K562 (cell line): Measurements from ENCODE around the gene TAF1B.

ENCODE experiments used
- BHLHE40 ChIP-seq: IDR thresholded peaks from 2 replicates; pipeline ENCODE4 v1.6.1; 2011; ENCODE audit warnings: low read length, improper control_type of control experiment
- FOSL1 ChIP-seq: fragments of 200-800 bp; sonication (Bioruptor generic); conservative IDR thresholded peaks from 2 replicates; pipeline ENCODE4 v1.6.1; 2016; ENCODE audit warnings: missing genetic modification characterization, missing compliant biosample characterization
- GABPB1 ChIP-seq: sonication (generic); formaldehyde crosslinking; IDR thresholded peaks from 2 replicates; pipeline ENCODE4 v1.8.0; 2022; ENCODE audit warnings: mild to moderate bottlenecking, missing genetic modification reagents
- MTA2 ChIP-seq: fragments of 450-650 bp; IDR thresholded peaks from 2 replicates; pipeline ENCODE4 v1.6.1; 2016; ENCODE audit warnings: low read depth
- POLR2A ChIP-seq: fragments of 450-650 bp; conservative IDR thresholded peaks from 2 replicates; pipeline ENCODE4 v1.6.1; 2016
- ZC3H11A ChIP-seq: IDR thresholded peaks from 2 replicates; pipeline ENCODE4 v1.6.1; 2012; ENCODE audit warnings: low read depth, low read length, improper control_type of control experiment
- TF ChIP-seq, protein P1 (sequence below), 3 experiments: IDR thresholded peaks in 2 of 3; conservative IDR thresholded peaks in 1 of 3; 2 replicates each; pipeline ENCODE4 v1.5.1; 2011 to 2012; ENCODE audit warnings: low read length in 3 of 3, mild to moderate bottlenecking in 3 of 3, control low read depth in 2 of 3, improper control_type of control experiment in 1 of 3, inconsistent platforms in 1 of 3, low read depth in 1 of 3, mixed read lengths in 1 of 3, moderate library complexity in 1 of 3; ENCODE audit not compliant: insufficient read depth in 2 of 3

- TF ChIP-seq BHLHE40: no peak
- TF ChIP-seq, protein P1, sequence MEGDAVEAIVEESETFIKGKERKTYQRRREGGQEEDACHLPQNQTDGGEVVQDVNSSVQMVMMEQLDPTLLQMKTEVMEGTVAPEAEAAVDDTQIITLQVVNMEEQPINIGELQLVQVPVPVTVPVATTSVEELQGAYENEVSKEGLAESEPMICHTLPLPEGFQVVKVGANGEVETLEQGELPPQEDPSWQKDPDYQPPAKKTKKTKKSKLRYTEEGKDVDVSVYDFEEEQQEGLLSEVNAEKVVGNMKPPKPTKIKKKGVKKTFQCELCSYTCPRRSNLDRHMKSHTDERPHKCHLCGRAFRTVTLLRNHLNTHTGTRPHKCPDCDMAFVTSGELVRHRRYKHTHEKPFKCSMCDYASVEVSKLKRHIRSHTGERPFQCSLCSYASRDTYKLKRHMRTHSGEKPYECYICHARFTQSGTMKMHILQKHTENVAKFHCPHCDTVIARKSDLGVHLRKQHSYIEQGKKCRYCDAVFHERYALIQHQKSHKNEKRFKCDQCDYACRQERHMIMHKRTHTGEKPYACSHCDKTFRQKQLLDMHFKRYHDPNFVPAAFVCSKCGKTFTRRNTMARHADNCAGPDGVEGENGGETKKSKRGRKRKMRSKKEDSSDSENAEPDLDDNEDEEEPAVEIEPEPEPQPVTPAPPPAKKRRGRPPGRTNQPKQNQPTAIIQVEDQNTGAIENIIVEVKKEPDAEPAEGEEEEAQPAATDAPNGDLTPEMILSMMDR (IDR thresholded peaks at IDR 0.05 in 2 of 3, conservative IDR thresholded peaks at IDR 0.05 in 1 of 3; ENCODE audit: insufficient read depth in 2 of 3, low read depth in 1 of 3, low read length in 3 of 3): no peak
- TF ChIP-seq GABPB1: no peak
- TF ChIP-seq FOSL1 (tag): no peak
- TF ChIP-seq MTA2: no peak
- no peak for TF ChIP-seq POLR2A
- TF ChIP-seq ZC3H11A: no peak
Measured at GRCh38 chr2:9958057-9958456, 114.8 kb downstream of the TAF1B start.
